OCI-LY7 (cell line): ENCODE measurements around the gene SLC25A40. TPM values are rescaled to one million over a fixed set of nuclear protein-coding genes. Genes with fewer than 3 reads are reported as not detected.

Experiments used
- BruUV-seq: library from RNA; stranded (reverse); fragments of 400-500 nt; replicated peaks from 2 replicates; lab custom pipeline; 2021; lab: Mats Ljungman, UMichigan
- CTCF ChIA-PET: fragments of 300-600 bp; sonication (Branson Sonifier 250); formaldehyde crosslinking; loops from one replicate; lab custom pipeline; 2022; ENCODE audit warnings: antibody characterized with exemption; ENCODE audit not compliant: unreplicated experiment; lab: Charles Lee
- POLR2A ChIA-PET: fragments of 300-600 bp; sonication (Branson Sonifier 250); formaldehyde crosslinking; loops from one replicate; lab custom pipeline; 2022; ENCODE audit warnings: antibody characterized with exemption; lab: Charles Lee
- DNase-seq: peaks from one replicate; pipeline ENCODE4 v3.0.0-alpha.2; 2015; ENCODE audit warnings: low spot score
- H2AFZ ChIP-seq: fragments of 200-600 bp; sonication (generic), shearing (Covaris generic); 2 replicates; pipeline ENCODE4 v1.6.1; 2014; ENCODE audit warnings: mild to moderate bottlenecking, antibody characterized with exemption, low read length, moderate library complexity
- H3K27ac ChIP-seq: fragments of 200-600 bp; sonication (generic); 2 replicates; pipeline ENCODE4 v1.5.1; 2014; ENCODE audit warnings: mixed run types, low read depth, mild to moderate bottlenecking, moderate library complexity, low read length, inconsistent platforms; ENCODE audit not compliant: poor library complexity, severe bottlenecking
- H3K36me3 ChIP-seq: fragments of 200-600 bp; sonication (generic); 2 replicates; pipeline ENCODE4 v1.6.1; 2014; ENCODE audit warnings: mild to moderate bottlenecking, antibody characterized with exemption, low read length, moderate library complexity, mixed read lengths; ENCODE audit not compliant: insufficient read depth
- H3K4me1 ChIP-seq: fragments of 200-600 bp; sonication (generic); 2 replicates; pipeline ENCODE4 v1.5.1; 2014; ENCODE audit warnings: mild to moderate bottlenecking, low read length; ENCODE audit not compliant: insufficient read depth, poor library complexity, severe bottlenecking
- H3K4me2 ChIP-seq: fragments of 200-600 bp; sonication (generic); 2 replicates; pipeline ENCODE4 v1.6.1; 2014; ENCODE audit warnings: mild to moderate bottlenecking, low read length
- H3K4me3 ChIP-seq: fragments of 200-600 bp; sonication (generic); 2 replicates; pipeline ENCODE4 v1.5.1; 2014; ENCODE audit warnings: mild to moderate bottlenecking, low read depth, low read length; ENCODE audit not compliant: poor library complexity, severe bottlenecking
- H3K79me2 ChIP-seq: fragments of 200-600 bp; sonication (generic); 2 replicates; pipeline ENCODE4 v1.6.1; 2016; ENCODE audit warnings: low read depth, mild to moderate bottlenecking, low read length, moderate library complexity, mixed read lengths; ENCODE audit not compliant: insufficient read depth
- H3K9me2 ChIP-seq: fragments of 200-600 bp; sonication (generic); 2 replicates; pipeline ENCODE4 v1.6.1; 2016; ENCODE audit warnings: mild to moderate bottlenecking, low read length, mixed read lengths; ENCODE audit not compliant: insufficient read depth
- H3K9me3 ChIP-seq: fragments of 200-600 bp; sonication (generic); 2 replicates; pipeline ENCODE4 v1.6.1; 2014; ENCODE audit warnings: mild to moderate bottlenecking, mixed run types, low read length, mixed read lengths
- H4K20me1 ChIP-seq: fragments of 200-600 bp; sonication (generic); 2 replicates; pipeline ENCODE4 v1.6.1; 2014; ENCODE audit warnings: mild to moderate bottlenecking, antibody characterized with exemption, low read length, moderate library complexity, mixed read lengths; ENCODE audit not compliant: insufficient read depth
- CTCF ChIP-seq: fragments of 200-600 bp; sonication (generic); conservative IDR thresholded peaks from 2 replicates; pipeline ENCODE4 v1.5.1; 2014; ENCODE audit warnings: mild to moderate bottlenecking, antibody characterized with exemption, low read length, moderate library complexity, mixed read lengths
- EZH2phosphoT487 ChIP-seq: fragments of 200-600 bp; sonication (generic); IDR thresholded peaks from 2 replicates; pipeline ENCODE4 v1.6.1; 2018; ENCODE audit warnings: low read depth, borderline replicate concordance, mild to moderate bottlenecking, mixed run types, antibody characterized with exemption, low read length, moderate library complexity, mixed read lengths
- intact Hi-C: fragments of 100-400 bp; cut with micrococcal nuclease; formaldehyde crosslinking; loops from one replicate; pipeline ENCODE4 v1.10.0; 2022; ENCODE audit not compliant: unreplicated experiment
- total RNA-seq, 2 experiments: library from RNA; depleted of rRNA in 1 of 2; stranded (reverse); fragments of >200 nt in 1 of 2; shearing (Covaris generic) in 1 of 2; gene quantifications; 2 replicates each; pipeline ENCODE4 v1.2.3, GENCODE V29; 2014 to 2022

The SLC25A40 gene
- total RNA-seq, 2 experiments from 2014 or later, result 21.0 to 53.6 TPM

GRCh38 chr7:87784424-87784823 is 91.7 kb downstream of the SLC25A40 start:
- H3K36me3 ChIP-seq, result no peaks in the 10 kb centered on the region
- no peaks in the 10 kb centered on the region for H3K79me2 ChIP-seq
- no TSS peak for BruUV-seq
- intact Hi-C loops, result no loop called here
- H2AFZ ChIP-seq, result no peak overlapping the region
- H3K4me2 ChIP-seq, result no peak overlapping the region
- H3K9me2 ChIP-seq, result no peaks in the 10 kb centered on the region
- no peak overlapping the region for H3K4me3 ChIP-seq
- DNase-seq, result peak; percentile 4
- H4K20me1 ChIP-seq, result no peaks in the 10 kb centered on the region
- ChIA-PET POLR2A (no interaction called here), CTCF (interaction anchor here (0.5 kb wide), 1 partner anchor 317 kb away, joined by 3 read pairs; no protein-coding TSS in a partner anchor)
- no peak overlapping the region for H3K27ac ChIP-seq
- TF ChIP-seq EZH2phosphoT487 (no peak), CTCF (peak; percentile 48; the same call in 1 of the 2 replicates)
- no peaks in the 10 kb centered on the region for H3K4me1 ChIP-seq
- no peaks in the 10 kb centered on the region for H3K9me3 ChIP-seq

Other genes starting within 250 kb of the SLC25A40 start
- gene RUNDC3B, start 248.0 kb downstream of the SLC25A40 start, total RNA-seq (2014; rRNA removed; shearing (Covaris generic)), result not detected in 2 replicates
- gene RUNDC3B, start 248.0 kb downstream of the SLC25A40 start, total RNA-seq (2022), result not detected in 2 replicates
- 83.9 and 99.2 TPM in 2 replicates for gene DBF4, start 133 bp upstream of the SLC25A40 start, total RNA-seq (2014; rRNA removed; shearing (Covaris generic))
- 87.9 and 95.0 TPM in 2 replicates for gene DBF4, start 133 bp upstream of the SLC25A40 start, total RNA-seq (2022)
- 12.0 and 20.4 TPM in 2 replicates for gene ADAM22, start 57.9 kb upstream of the SLC25A40 start, total RNA-seq (2014; rRNA removed; shearing (Covaris generic))
- gene ADAM22, start 57.9 kb upstream of the SLC25A40 start, total RNA-seq (2022), result 13.6 and 14.6 TPM in 2 replicates